OCI-LY7 (cell line): ENCODE measurements around the gene ECEL1. TPM values are rescaled to one million over a fixed set of nuclear protein-coding genes. Genes with fewer than 3 reads are reported as not detected.

Experiments
- BruUV-seq: library from RNA; stranded (reverse); fragments of 400-500 nt; replicated peaks from 2 replicates; lab custom pipeline; 2021; lab: Mats Ljungman, UMichigan
- CTCF ChIA-PET: fragments of 300-600 bp; sonication (Branson Sonifier 250); formaldehyde crosslinking; loops from one replicate; lab custom pipeline; 2022; ENCODE audit warnings: antibody characterized with exemption; ENCODE audit not compliant: unreplicated experiment; lab: Charles Lee
- POLR2A ChIA-PET: fragments of 300-600 bp; sonication (Branson Sonifier 250); formaldehyde crosslinking; loops from one replicate; lab custom pipeline; 2022; ENCODE audit warnings: antibody characterized with exemption; lab: Charles Lee
- DNase-seq: peaks from one replicate; pipeline ENCODE4 v3.0.0-alpha.2; 2015; ENCODE audit warnings: low spot score
- H2AFZ ChIP-seq: fragments of 200-600 bp; sonication (generic), shearing (Covaris generic); 2 replicates; pipeline ENCODE4 v1.6.1; 2014; ENCODE audit warnings: mild to moderate bottlenecking, antibody characterized with exemption, low read length, moderate library complexity
- H3K27ac ChIP-seq: fragments of 200-600 bp; sonication (generic); 2 replicates; pipeline ENCODE4 v1.5.1; 2014; ENCODE audit warnings: mixed run types, low read depth, mild to moderate bottlenecking, moderate library complexity, low read length, inconsistent platforms; ENCODE audit not compliant: poor library complexity, severe bottlenecking
- H3K36me3 ChIP-seq: fragments of 200-600 bp; sonication (generic); 2 replicates; pipeline ENCODE4 v1.6.1; 2014; ENCODE audit warnings: mild to moderate bottlenecking, antibody characterized with exemption, low read length, moderate library complexity, mixed read lengths; ENCODE audit not compliant: insufficient read depth
- H3K4me1 ChIP-seq: fragments of 200-600 bp; sonication (generic); 2 replicates; pipeline ENCODE4 v1.5.1; 2014; ENCODE audit warnings: mild to moderate bottlenecking, low read length; ENCODE audit not compliant: insufficient read depth, poor library complexity, severe bottlenecking
- H3K4me2 ChIP-seq: fragments of 200-600 bp; sonication (generic); 2 replicates; pipeline ENCODE4 v1.6.1; 2014; ENCODE audit warnings: mild to moderate bottlenecking, low read length
- H3K4me3 ChIP-seq: fragments of 200-600 bp; sonication (generic); 2 replicates; pipeline ENCODE4 v1.5.1; 2014; ENCODE audit warnings: mild to moderate bottlenecking, low read depth, low read length; ENCODE audit not compliant: poor library complexity, severe bottlenecking
- H3K79me2 ChIP-seq: fragments of 200-600 bp; sonication (generic); 2 replicates; pipeline ENCODE4 v1.6.1; 2016; ENCODE audit warnings: low read depth, mild to moderate bottlenecking, low read length, moderate library complexity, mixed read lengths; ENCODE audit not compliant: insufficient read depth
- H3K9me2 ChIP-seq: fragments of 200-600 bp; sonication (generic); 2 replicates; pipeline ENCODE4 v1.6.1; 2016; ENCODE audit warnings: mild to moderate bottlenecking, low read length, mixed read lengths; ENCODE audit not compliant: insufficient read depth
- H3K9me3 ChIP-seq: fragments of 200-600 bp; sonication (generic); 2 replicates; pipeline ENCODE4 v1.6.1; 2014; ENCODE audit warnings: mild to moderate bottlenecking, mixed run types, low read length, mixed read lengths
- H4K20me1 ChIP-seq: fragments of 200-600 bp; sonication (generic); 2 replicates; pipeline ENCODE4 v1.6.1; 2014; ENCODE audit warnings: mild to moderate bottlenecking, antibody characterized with exemption, low read length, moderate library complexity, mixed read lengths; ENCODE audit not compliant: insufficient read depth
- CTCF ChIP-seq: fragments of 200-600 bp; sonication (generic); conservative IDR thresholded peaks from 2 replicates; pipeline ENCODE4 v1.5.1; 2014; ENCODE audit warnings: mild to moderate bottlenecking, antibody characterized with exemption, low read length, moderate library complexity, mixed read lengths
- EZH2phosphoT487 ChIP-seq: fragments of 200-600 bp; sonication (generic); IDR thresholded peaks from 2 replicates; pipeline ENCODE4 v1.6.1; 2018; ENCODE audit warnings: low read depth, borderline replicate concordance, mild to moderate bottlenecking, mixed run types, antibody characterized with exemption, low read length, moderate library complexity, mixed read lengths
- intact Hi-C: fragments of 100-400 bp; cut with micrococcal nuclease; formaldehyde crosslinking; loops from one replicate; pipeline ENCODE4 v1.10.0; 2022; ENCODE audit not compliant: unreplicated experiment
- total RNA-seq, 2 experiments: library from RNA; depleted of rRNA in 1 of 2; stranded (reverse); fragments of >200 nt in 1 of 2; shearing (Covaris generic) in 1 of 2; gene quantifications; 2 replicates each; pipeline ENCODE4 v1.2.3, GENCODE V29; 2014 to 2022

ECEL1 gene
- total RNA-seq, 2 experiments from 2014 or later, result not detected

GRCh38 chr2:232476791-232477190 is 10.8 kb downstream of the ECEL1 start:
- H3K4me1 ChIP-seq, result no peaks in the 10 kb centered on the region
- no peak for TF ChIP-seq CTCF
- no peak for TF ChIP-seq EZH2phosphoT487

GRCh38 chr2:232476045-232476444 is 11.6 kb downstream of the ECEL1 start:
- H3K4me3 ChIP-seq, result no peak overlapping the region
- peaks cover 6% of the 10 kb centered on the region for H3K4me1 ChIP-seq
- H3K27ac ChIP-seq, result no peak overlapping the region
- H3K9me3 ChIP-seq, result peaks cover 8% of the 10 kb centered on the region; the same call in 1 of the 2 replicates
- intact Hi-C loops, result no loop called here
- DNase-seq, result no peak
- no TSS peak for BruUV-seq
- no peak for TF ChIP-seq CTCF
- no peak overlapping the region for H3K4me2 ChIP-seq
- no peaks in the 10 kb centered on the region for H3K9me2 ChIP-seq
- ChIA-PET POLR2A (no interaction called here), CTCF (no interaction called here)
- no peak overlapping the region for H2AFZ ChIP-seq
- no peaks in the 10 kb centered on the region for H3K36me3 ChIP-seq
- no peaks in the 10 kb centered on the region for H3K79me2 ChIP-seq
- no peaks in the 10 kb centered on the region for H4K20me1 ChIP-seq

More at GRCh38 chr2:232476791-232477190, 10.8 kb downstream of the ECEL1 start:
- H2AFZ ChIP-seq, result no peak overlapping the region
- no peak overlapping the region for H3K27ac ChIP-seq
- ChIA-PET CTCF (interaction anchor here (1.2 kb wide), 1 partner anchor 12 kb away, joined by 3 read pairs; no protein-coding TSS in a partner anchor), POLR2A (no interaction called here)
- no peak overlapping the region for H3K4me3 ChIP-seq
- H3K9me2 ChIP-seq, result no peaks in the 10 kb centered on the region
- no TSS peak for BruUV-seq
- peaks cover 6% of the 10 kb centered on the region; the same call in 1 of the 2 replicates for H3K9me3 ChIP-seq
- intact Hi-C loops, result no loop called here
- H4K20me1 ChIP-seq, result no peaks in the 10 kb centered on the region
- H3K36me3 ChIP-seq, result no peaks in the 10 kb centered on the region
- no peak overlapping the region for H3K4me2 ChIP-seq
- no peaks in the 10 kb centered on the region for H3K79me2 ChIP-seq
- DNase-seq, result no peak

GRCh38 chr2:232473467-232473890 is 14.2 kb downstream of the ECEL1 start:
- no TSS peak for BruUV-seq
- ChIA-PET CTCF (no interaction called here), POLR2A (interaction anchor here (1.4 kb wide), 1 partner anchor 9 kb away, joined by 5 read pairs; no protein-coding TSS in a partner anchor)

More at GRCh38 chr2:232473467-232473890, 14.2 kb downstream of the ECEL1 start:
- H3K79me2 ChIP-seq, result no peaks in the 10 kb centered on the region
- H4K20me1 ChIP-seq, result no peaks in the 10 kb centered on the region
- no peak overlapping the region for H3K4me3 ChIP-seq
- no peak overlapping the region for H3K27ac ChIP-seq
- no peaks in the 10 kb centered on the region for H3K36me3 ChIP-seq
- no peak overlapping the region for H3K4me2 ChIP-seq
- H3K9me3 ChIP-seq, result peaks cover 8% of the 10 kb centered on the region; the same call in 1 of the 2 replicates
- TF ChIP-seq EZH2phosphoT487 (no peak), CTCF (no peak)
- peaks cover 6% of the 10 kb centered on the region for H3K4me1 ChIP-seq
- intact Hi-C loops, result no loop called here
- no peak for DNase-seq
- no peak overlapping the region for H2AFZ ChIP-seq
- no peaks in the 10 kb centered on the region for H3K9me2 ChIP-seq
